AG04450 (cell line): ENCODE measurements around the gene FGD5. TPM values are rescaled to one million over a fixed set of nuclear protein-coding genes. Genes with fewer than 3 reads are reported as not detected.

Experiments
- CTCF ChIA-PET: fragments of 300-600, 350-600 bp; formaldehyde crosslinking; extraction: SDS; loops from one replicate; lab custom pipeline; 2022; ENCODE audit warnings: antibody characterized with exemption, inconsistent platforms; lab: Charles Lee
- POLR2A ChIA-PET: fragments of 350-600 bp; formaldehyde crosslinking; extraction: SDS; loops from one replicate; lab custom pipeline; 2021; ENCODE audit warnings: antibody characterized with exemption, inconsistent platforms; lab: Yijun Ruan, JAX
- DNase-seq: peaks from one replicate; pipeline ENCODE4 v3.0.0-alpha.2; 2011; ENCODE audit warnings: low read depth, low spot score
- H3K27ac ChIP-seq: one replicate; pipeline ENCODE4 v1.5.1; 2012; ENCODE audit warnings: low read depth, low read length, control low read depth
- H3K27me3 ChIP-seq: one replicate; pipeline ENCODE4 v1.6.0; 2012; ENCODE audit warnings: low read length; ENCODE audit not compliant: control insufficient read depth, insufficient read depth
- H3K4me3 ChIP-seq: 2 replicates; pipeline ENCODE4 v1.5.1; 2011; ENCODE audit warnings: mild to moderate bottlenecking, low read depth, low read length, control low read depth
- H3K9me3 ChIP-seq: 2 replicates; pipeline ENCODE4 v1.5.1; 2012; ENCODE audit warnings: low read length; ENCODE audit not compliant: control insufficient read depth, insufficient read depth
- CTCF ChIP-seq: IDR thresholded peaks from 2 replicates; pipeline ENCODE4 v1.5.1; 2011; ENCODE audit warnings: low read depth, low read length, control low read depth, inconsistent platforms
- polyA plus RNA-seq: library from polyadenylated mRNA; depleted of rRNA; stranded (reverse); fragments of >200 nt; gene quantifications from 2 replicates; pipeline ENCODE4 v1.2.3, GENCODE V29; 2011

FGD5 gene
- polyA plus RNA-seq, 1 experiment = not detected

DNA sequence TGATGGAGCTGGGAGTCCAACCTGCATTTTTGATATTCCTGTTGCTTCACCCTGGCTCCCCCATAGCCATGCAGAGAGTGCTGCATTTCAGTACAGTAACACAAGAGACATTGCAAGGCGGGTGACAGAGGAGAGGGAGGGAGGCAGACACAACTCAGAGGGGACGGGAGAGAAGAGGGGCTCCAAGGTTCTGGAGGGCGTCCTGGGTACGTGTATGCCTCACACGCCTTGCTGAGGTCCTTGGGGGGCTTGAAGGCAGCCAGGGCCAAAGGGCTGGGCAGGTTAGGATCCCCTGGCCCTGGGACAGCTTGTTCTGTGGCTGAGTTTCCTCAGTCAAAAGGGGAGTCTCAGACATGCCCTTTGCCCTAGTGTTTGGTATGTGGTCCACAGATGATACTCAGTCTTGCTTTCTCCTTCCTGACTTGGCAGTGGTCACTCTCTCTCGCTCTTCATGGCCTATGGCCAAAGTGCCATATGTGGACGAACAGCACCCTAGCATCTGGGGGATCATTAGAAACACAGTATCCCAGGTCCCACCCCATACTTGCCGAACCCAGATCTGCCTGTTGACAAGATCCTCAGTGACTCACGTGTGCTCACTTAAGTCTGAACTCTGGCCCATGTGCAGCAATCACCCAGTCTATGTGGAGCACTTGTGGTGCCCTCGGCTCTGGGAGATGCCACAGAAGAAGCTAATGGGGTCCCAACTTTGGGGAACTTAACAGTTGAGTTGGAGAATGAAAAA lies 52.9 kb downstream of the FGD5 start:
- TF ChIP-seq CTCF = no peak
- no peak for DNase-seq
- ChIA-PET POLR2A (no interaction called here), CTCF (no interaction called here)
- Histone ChIP-seq H3K4me3 (no peak overlapping the region), H3K9me3 (no peaks in the 10 kb centered on the region), H3K27ac (no peak overlapping the region), H3K27me3 (peaks cover 5% of the 10 kb centered on the region)

DNA sequence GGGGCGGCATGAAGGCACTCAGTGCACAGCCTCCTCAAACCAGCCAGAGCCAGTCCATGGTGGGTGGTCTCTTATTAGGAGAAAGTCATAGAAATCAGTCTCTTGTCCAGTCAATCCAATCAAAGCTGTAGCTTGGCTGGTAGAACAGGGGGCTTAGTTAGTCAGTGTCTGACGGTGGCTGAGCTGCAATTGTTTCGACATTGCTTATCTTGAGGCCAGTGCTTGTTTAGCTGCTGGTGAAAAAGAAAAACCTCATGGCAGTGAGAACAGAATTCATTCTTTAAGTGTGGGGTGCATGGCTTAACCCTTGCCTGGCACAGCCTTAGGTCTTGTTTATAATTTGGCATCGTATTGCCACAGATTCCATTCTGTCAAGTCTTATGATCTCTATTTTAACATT lies 53.9 kb downstream of the FGD5 start:
- H3K9me3 ChIP-seq = no peaks in the 10 kb centered on the region
- no peak overlapping the region for H3K27ac ChIP-seq
- no peak overlapping the region for H3K4me3 ChIP-seq
- ChIA-PET CTCF (no interaction called here), POLR2A (no interaction called here)
- DNase-seq = no peak
- TF ChIP-seq CTCF = no peak
- H3K27me3 ChIP-seq = peaks cover 5% of the 10 kb centered on the region

GRCh38 chr3:14874784-14875183 lies 56.0 kb downstream of the FGD5 start:
- H3K4me3 ChIP-seq = no peak overlapping the region
- peaks cover 7% of the 10 kb centered on the region for H3K27me3 ChIP-seq
- no peaks in the 10 kb centered on the region for H3K9me3 ChIP-seq
- ChIA-PET CTCF (no interaction called here), POLR2A (no interaction called here)
- TF ChIP-seq CTCF = no peak
- no peak for DNase-seq
- no peak overlapping the region for H3K27ac ChIP-seq

GRCh38 chr3:14875411-14876175 lies 56.8 kb downstream of the FGD5 start:
- Histone ChIP-seq H3K4me3 (no peak overlapping the region), H3K27me3 (peaks cover 5% of the 10 kb centered on the region), H3K9me3 (no peaks in the 10 kb centered on the region), H3K27ac (no peak overlapping the region)
- TF ChIP-seq CTCF = no peak
- no peak for DNase-seq
- POLR2A ChIA-PET = no interaction called here
- CTCF ChIA-PET = interaction anchor here (0.6 kb wide), 1 partner anchor 1229 kb away, joined by 3 read pairs; no protein-coding TSS in a partner anchor

- Histone ChIP-seq H3K4me3 (no peak overlapping the region), H3K27ac (no peak overlapping the region), H3K9me3 (no peaks in the 10 kb centered on the region), H3K27me3 (peaks cover 5% of the 10 kb centered on the region)
- ChIA-PET CTCF (no interaction called here), POLR2A (no interaction called here)
- no peak for DNase-seq
- TF ChIP-seq CTCF = no peak
These were observed 58.2 kb downstream of the FGD5 start for GRCh38 chr3:14876921-14877333.
